ENCODE data around the gene OAF.

DNA sequence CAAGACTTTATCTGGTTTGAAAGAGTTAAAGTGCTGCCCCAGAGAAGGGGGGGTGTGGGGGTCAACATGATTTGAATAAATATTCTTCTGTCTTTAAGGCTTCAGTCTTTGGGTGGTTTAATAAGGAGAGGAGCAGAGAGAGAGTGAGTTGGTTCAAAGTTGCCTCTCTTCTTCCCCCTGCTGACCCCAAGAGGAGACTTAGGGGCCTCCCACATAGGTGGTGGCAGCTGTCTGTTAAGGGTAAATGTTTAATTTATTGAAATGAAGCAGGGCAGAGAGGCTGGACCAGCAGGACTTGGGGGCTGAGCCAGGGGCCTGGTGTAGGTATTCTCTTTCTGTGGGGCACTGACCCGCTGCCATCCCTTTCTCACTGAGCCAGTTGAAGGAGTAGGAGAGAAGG is 34.6 kb downstream of the OAF start:
- TF ChIP-seq EZH2 (IDR thresholded peaks at IDR 0.05; ENCODE audit: borderline replicate concordance, low read length), result no peak
- no peak for TF ChIP-seq CTCF (conservative IDR thresholded peaks at IDR 0.05 in 1 of 2, IDR thresholded peaks at IDR 0.05 in 1 of 2; ENCODE audit: extremely low read depth in 1 of 2, insufficient read depth in 1 of 2, low read depth in 1 of 2, low read length in 2 of 2)

All from mammary epithelial cell (primary cell).